Esophagus squamous epithelium (tissue), 4 donors: Measurements from ENCODE around the gene ALDOC.

Experiments used
- CTCF ChIP-seq, 6 experiments: fragments of 450-650 bp in 4 of 6; fragments of 200-600 bp in 2 of 6; sonication (generic) in 2 of 6; IDR thresholded peaks; one replicate each; pipeline ENCODE4 v1.5.1; 2016 to 2019; ENCODE audit warnings: antibody characterized with exemption in 6 of 6, mild to moderate bottlenecking in 4 of 6, moderate library complexity in 4 of 6
- POLR2A ChIP-seq, 4 donors: fragments of 450-650 bp; IDR thresholded peaks; one replicate each; pipeline ENCODE4 v1.6.1; 2017; ENCODE audit warnings: antibody characterized with exemption in 4 of 4, mild to moderate bottlenecking in 4 of 4, moderate library complexity in 3 of 4

DNA sequence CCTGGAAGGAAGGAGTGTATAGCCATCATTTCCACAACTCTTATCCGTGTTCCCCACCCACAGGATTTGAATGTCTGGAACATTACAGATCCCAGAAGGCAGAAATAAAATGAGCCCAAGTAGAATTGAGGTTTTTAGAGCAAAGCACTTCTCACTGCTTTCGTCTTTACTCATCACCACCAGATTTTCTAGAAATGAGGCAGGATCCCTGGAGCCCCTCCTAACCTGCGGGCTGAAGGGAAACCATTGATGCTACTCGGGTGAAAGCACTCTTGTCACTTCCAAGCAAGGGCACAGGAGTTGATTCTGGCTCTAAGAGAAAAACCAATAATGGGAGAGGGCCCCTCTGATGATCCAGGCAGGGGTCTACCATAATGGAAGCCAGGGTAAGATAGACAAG, 2.8 kb upstream of the ALDOC start:
- TF ChIP-seq CTCF (IDR thresholded peaks at IDR 0.05) (no peak), POLR2A (IDR thresholded peaks at IDR 0.05) (no peak)
